Germinal center (tissue), 1 donor: Measurements from ENCODE around the gene SCN7A.

Experiments
- DNase-seq: peaks from one replicate; pipeline ENCODE4 v3.0.0; 2012; ENCODE audit warnings: mixed read lengths, low spot score

SCN7A gene

DNA sequence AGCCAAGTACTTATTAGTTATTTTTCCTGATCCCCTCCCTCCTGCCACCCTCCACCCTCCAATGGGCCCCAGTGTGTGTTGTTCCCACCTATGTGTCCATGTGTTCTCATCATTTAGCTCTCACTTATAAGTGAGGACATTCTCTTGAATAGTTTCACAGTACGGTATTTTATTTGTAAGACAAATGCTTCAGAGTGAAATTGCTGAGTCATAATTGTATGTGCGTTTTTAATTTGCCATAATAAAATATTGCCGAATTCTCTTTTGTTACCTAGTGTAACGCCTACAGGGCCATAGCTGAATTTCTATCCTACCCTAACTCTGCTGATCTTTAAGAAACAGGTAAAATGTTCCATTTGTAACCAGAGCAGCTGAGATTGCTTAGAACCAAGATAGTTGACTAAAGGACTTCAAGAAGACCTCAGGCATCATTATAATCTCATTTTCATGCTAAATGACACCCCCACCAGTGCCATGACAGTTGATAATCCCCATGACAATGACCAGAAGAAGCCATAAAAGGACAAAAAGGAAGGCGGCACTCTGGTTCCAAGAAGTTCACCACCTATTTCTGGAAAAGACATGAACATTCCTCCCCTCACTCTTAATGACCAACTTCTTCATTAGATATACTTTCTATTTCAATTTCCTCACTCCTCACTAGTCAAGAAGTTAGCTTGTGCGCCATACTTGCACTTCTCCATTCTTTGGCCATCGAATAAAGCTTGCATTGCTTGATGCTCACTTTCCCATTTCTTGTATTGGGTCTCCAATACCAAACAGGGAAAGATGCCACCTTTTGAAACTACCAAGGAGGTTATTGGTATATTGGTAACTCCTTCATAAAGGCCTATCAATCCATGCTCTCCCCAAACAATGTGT, 136.7 kb downstream of the SCN7A start:
- DNase-seq, result no peak
